DMS 273 (cell line): Measurements from ENCODE around the gene PSMA7.
"Not testable (repeated sequence)": the region's sequence is repeated elsewhere in the genome, so short reads cannot be mapped to it uniquely, and the experiment has no call there.

Experiments
- DNase-seq: peaks from one replicate; lab custom pipeline; 2025; ENCODE audit not compliant: unreplicated experiment; lab: John Stamatoyannopoulos, UW

Gene PSMA7

GRCh38 chr20:62120990-62121775, 22.0 kb downstream of the PSMA7 start:
- no peak for DNase-seq

GRCh38 chr20:62120365-62120762, 22.8 kb downstream of the PSMA7 start:
- no peak for DNase-seq

DNA sequence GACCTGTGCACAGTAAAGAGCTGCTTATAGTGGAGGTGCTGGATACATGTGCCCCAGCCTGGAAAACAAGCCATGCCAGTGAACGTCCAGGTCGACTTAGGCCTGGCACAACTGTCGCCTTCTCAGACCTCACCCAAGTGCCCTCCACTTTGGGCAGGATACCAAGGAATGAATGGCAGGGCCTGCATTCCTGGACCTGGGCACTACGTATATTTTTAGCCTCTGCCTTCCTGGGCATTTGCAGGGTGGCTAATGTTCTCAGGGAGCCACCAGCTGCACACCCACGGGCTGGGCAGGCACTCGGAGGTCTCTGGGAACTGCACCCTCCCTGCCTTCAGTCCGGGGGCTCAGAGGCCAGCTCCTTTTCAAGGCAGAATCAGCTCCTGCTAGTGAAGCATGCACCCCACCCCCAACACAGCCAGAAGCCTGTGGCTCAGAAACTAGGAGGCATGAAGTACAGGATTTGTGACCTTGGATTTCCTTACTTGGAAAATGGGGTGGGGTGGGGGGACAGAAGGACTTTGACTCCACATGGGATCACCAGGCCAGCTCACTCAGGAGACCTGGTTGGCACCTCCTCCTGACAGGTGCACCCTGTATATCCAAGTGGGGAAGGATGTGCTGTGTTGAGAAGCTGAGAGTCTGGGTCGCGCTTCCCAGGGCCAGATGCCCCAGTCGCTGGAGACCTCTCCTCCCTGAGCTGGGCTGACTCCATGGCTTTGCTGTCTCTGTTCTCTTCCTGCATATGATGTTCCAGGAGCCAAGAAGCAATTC, 23.4 kb downstream of the PSMA7 start:
- no peak for DNase-seq

- no peak for DNase-seq
These were observed 24.1 kb downstream of the PSMA7 start for GRCh38 chr20:62119115-62119514.

DNA sequence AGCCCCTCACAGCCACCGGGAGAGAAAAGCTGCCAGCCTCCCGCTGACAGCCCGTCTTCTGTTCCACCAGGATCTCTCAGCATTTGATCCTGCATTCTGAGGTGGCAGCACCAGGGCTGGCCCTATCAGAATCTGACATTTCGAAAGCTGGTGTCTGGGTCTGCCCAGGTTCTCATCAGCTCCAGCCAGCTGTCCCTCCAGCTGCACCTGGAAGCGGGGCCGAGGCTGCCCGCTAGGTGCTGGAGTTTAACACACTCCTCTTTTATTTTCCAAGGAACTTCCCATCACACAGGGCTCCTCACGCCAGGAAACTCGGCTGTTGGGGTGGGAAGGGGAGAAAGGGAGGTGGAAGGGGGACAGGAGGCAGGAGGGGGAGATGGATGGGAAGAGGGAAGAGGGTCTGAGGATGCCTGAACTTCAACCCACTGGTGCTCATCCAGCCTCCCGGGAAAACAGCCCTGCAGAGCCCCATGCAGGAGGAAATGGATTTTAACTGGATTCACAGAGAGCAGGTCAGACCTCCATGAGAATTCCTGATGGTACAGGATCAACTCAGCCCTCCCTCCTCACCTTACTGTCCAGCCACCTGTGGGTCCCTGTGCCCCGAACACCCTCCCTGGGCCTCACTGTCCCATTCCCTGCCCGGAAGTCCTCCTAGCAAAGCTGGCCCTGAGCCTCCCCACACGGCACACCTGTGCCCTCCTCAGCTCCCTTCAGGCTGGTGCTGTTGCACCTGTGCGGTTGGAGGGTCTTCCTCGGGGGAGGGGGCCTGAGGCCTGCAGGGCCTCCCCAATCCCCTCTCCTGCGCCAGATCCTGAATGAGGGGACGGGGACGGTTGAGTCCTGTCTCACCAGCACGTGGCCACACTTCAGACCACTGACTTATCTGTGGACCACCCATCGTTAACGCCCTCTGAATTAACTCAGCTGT, 24.8 kb downstream of the PSMA7 start:
- peak; percentile 54 for DNase-seq

DNA sequence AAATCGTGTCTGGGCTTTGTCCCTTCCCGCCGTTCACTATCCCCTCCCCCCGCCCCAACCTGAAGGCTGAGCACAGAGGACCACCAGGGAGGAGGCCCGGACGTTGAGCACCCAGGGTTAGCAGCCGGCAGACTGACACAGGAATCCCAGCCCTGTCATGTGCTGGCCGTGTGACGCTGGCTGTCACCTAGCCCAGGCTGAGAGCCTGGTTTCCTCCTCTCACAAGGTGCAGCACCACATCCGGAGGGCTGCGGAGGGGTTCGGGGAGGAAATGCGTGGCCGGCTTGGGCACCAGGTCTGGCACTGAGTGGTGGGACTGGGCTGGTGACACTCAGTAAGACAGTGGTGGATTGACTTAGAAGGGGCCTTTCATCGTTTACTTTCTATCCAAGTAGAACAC, 25.5 kb downstream of the PSMA7 start:
- no peak for DNase-seq

- peak; percentile 40 for DNase-seq
These were observed 25.9 kb downstream of the PSMA7 start for GRCh38 chr20:62117362-62117646.

DNA sequence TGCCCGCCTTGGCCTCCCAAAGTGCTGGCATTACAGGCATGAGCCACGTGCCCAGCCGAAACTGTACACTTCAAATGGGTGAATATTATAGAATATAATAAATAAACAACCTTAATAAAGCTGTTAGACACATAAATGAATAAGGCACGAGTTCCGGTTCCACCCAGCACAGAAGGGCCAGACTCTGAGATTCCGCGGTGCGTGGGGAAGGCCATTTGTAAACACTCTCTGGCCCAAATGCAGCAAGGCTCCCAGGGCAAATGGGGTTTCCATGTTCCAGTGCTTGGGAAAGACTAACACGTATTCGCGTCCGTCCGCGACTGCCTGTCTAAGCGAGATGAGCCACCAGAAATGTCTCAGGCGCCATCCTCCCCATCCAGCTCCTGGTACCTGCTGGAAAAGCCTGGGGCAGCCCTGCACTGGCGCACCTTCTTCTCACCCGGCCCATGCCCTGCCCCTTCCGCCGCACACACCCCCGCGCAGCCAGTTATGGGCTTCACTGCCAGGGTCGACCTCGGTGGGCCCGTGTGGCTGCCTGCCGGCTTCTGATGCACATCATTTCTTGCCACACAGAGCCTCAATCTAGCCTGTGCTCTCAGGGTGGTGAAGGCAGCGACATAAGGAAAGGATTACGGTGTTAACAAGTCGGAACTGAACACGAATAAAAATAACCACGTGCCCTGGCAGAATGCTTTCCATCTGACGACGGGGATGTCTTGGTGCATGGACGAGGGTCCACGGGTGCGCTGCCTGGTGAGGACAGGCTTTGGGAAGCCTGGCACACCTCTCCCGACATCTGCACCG, 26.4 kb downstream of the PSMA7 start:
- DNase-seq: no peak

DNA sequence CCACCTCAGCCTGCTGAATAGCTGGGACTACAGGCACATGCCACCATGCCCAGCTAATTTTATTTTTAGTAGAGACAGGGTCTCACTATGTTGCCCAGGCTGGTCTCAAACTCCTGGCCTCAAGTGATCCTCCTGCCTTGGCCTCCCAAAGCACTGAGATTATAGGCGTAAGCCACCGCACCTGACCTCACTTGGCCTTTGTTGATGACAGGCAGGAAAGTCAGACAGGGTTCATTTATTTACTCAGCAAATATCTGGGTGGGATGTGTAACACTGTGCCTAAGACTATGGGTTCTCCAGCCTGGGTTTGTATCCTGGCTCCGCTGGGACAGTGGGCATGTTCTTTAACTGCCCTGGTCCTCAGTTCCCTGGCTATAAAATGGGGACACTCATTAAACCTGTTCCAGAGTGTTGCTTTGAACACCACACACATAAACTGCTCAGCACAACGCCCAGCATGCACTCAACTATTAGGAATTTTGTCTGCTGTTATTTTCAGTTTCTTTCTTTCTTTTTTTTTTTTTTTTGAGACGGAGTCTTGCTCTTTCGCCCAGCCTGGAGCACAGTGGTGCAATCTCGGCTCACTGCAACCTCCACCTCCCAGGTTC, 27.3 kb downstream of the PSMA7 start:
- not testable (repeated sequence) for DNase-seq

- DNase-seq: no peak
These were observed 28.3 kb downstream of the PSMA7 start for GRCh38 chr20:62114894-62115293.

- DNase-seq: no peak
These were observed 30.8 kb downstream of the PSMA7 start for GRCh38 chr20:62112368-62112767.

DNA sequence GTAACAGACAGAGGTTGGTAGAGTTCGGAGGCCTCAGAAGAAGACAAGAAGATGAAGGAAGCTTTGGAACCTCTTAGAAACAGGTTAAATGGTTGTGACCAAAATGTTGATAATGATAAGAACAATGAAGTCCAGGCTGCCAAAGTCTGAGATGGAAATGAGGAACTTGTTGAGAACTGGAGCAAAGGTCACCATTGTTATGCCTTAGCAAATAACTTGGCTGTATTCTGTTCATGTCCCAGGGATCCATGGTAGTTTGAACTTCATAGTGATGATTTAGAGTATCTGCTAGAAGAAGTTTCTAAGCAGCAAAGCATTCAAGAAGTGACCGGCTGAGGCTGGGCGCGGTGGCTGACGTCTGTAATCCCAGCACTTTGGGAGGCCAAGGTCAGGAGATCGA, 32.0 kb downstream of the PSMA7 start:
- no peak for DNase-seq

DNA sequence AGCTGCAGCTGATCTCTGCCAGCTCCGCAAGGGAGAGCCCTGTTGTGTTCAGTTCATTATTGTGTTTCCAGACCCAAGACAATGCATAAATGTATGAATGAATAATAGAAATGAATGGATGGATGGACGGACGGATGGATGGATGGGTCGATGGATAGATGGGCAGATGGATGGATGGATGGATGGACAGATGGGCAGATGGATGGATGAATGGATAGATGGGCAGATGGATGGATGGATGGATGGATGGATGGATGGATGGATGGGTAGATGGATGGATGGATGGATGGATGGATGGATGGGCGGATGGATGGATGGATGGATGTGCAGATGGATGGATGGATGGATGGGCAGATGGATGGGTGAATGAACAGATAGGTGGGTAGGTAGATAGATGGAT, 37.6 kb downstream of the PSMA7 start:
- no peak for DNase-seq

- no peak for DNase-seq
These were observed 38.3 kb downstream of the PSMA7 start for GRCh38 chr20:62104791-62105345.

- no peak for DNase-seq
These were observed 38.9 kb downstream of the PSMA7 start for GRCh38 chr20:62104234-62104789.

DNA sequence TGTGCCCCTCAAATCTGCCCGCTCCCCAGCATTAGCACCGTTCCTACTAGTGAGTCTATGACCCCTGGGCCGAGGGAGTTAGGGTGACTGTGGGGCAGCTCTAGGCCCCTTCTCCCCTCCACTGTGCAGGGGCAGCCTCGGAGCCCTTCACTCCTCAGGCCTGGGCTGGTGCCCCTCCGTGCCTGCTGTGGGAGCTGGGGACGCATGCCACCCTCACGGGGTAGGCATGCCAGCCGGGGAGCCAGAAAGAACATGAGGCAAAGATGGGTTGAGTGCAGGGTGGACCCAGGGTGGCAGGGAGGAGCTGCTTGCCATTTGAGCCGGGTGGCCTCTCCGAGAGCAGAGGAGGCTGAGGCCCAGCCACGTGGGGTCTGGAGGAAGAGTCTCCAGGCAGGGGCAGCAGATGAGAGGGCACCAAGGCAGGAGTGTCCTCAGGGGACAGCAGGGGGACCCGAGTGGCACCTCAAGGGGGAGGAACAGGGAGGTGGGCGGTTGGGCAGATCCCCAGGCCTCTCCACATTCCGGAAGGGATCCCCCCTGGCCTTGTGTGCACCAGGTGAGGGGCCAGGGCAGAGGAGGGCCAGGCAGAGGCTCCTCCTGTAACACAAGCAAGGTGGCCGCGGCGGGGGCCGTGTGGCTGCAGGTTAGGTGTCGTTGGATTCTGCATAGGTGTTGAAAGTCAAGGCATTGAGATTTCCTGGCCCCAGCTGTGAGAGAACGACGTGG, 39.5 kb downstream of the PSMA7 start:
- no peak for DNase-seq

DNA sequence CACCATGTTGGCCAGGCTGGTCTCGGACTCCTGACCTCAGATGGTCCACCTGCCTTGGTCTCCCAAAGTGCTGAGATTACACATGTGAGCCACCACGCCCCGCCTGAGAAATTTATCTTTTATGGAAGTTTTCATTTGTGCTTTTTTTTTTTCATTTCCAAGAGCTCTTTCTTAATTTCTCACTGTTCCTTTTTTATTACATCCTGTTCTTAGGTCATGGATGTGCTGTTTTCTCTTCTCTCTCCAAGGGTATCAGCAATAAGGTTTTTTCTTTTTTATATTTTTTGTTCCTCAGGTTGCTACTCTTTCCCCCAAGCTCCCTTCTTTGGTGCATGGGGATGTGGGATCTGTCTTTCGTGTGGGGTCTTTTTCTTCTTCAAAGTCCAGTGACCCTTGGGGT, 42.1 kb downstream of the PSMA7 start:
- DNase-seq: no peak

- no peak for DNase-seq
These were observed 45.2 kb downstream of the PSMA7 start for GRCh38 chr20:62097881-62098407.
